Stimulated activated CD8-positive, alpha-beta memory T cell treated with anti-CD3 and anti-CD28 coated beads, Interleukin-4, amount 100 ng/mL, for 48 hours (primary cell): ENCODE results near the gene MKKS.
"Not testable (repeated sequence)": the region's sequence is repeated elsewhere in the genome, so short reads cannot be mapped to it uniquely, and the experiment has no call there.

Experiments used
- DNase-seq: peaks from one replicate; pipeline ENCODE4 v3.0.0-alpha.2; 2020

MKKS gene

GRCh38 chr20:10448270-10449156 is 14.5 kb upstream of the MKKS start:
- no peak for DNase-seq

- peak; percentile 53 for DNase-seq
Observed at GRCh38 chr20:10447028-10447427, 13.0 kb upstream of the MKKS start.

- DNase-seq: no peak
Observed at GRCh38 chr20:10445758-10446157, 11.7 kb upstream of the MKKS start.

GRCh38 chr20:10443936-10444335 is 9.9 kb upstream of the MKKS start:
- DNase-seq: no peak

GRCh38 chr20:10438217-10438616 is 4.2 kb upstream of the MKKS start:
- no peak for DNase-seq

GRCh38 chr20:10436053-10436699 is 2.2 kb upstream of the MKKS start:
- no peak for DNase-seq

GRCh38 chr20:10434832-10435812 is 1.1 kb upstream of the MKKS start, which contains the start of gene SLX4IP:
Gene SLX4IP, plus strand, starts transcription at chr20:10435305. Its CDS starts 22,900 bp downstream, at chr20:10458205.
- peak; percentile 85 for DNase-seq

- peak; percentile 78 for DNase-seq
Observed at GRCh38 chr20:10434467-10434831, 427 bp upstream of the MKKS start.

GRCh38 chr20:10433014-10433622 is 904 bp downstream of the MKKS start:
- no peak for DNase-seq

GRCh38 chr20:10432079-10432478 is 1.9 kb downstream of the MKKS start:
- no peak for DNase-seq

- no peak for DNase-seq
Observed at GRCh38 chr20:10430704-10431103, 3.3 kb downstream of the MKKS start.

GRCh38 chr20:10430000-10430466 is 4.0 kb downstream of the MKKS start:
- DNase-seq: no peak

GRCh38 chr20:10429443-10429981 is 4.5 kb downstream of the MKKS start:
- no peak for DNase-seq

GRCh38 chr20:10428008-10428407 is 6.0 kb downstream of the MKKS start:
- DNase-seq: no peak

GRCh38 chr20:10427060-10427692 is 6.8 kb downstream of the MKKS start:
- peak; percentile 63 for DNase-seq

- DNase-seq: no peak
Observed at GRCh38 chr20:10423735-10424134, 10.3 kb downstream of the MKKS start.

GRCh38 chr20:10419550-10420133 is 14.4 kb downstream of the MKKS start:
- DNase-seq: no peak

GRCh38 chr20:10417218-10417617 is 16.8 kb downstream of the MKKS start:
- DNase-seq: not testable (repeated sequence)

- no peak for DNase-seq
Observed at GRCh38 chr20:10415013-10415650, 18.9 kb downstream of the MKKS start.

GRCh38 chr20:10412591-10413408 is 21.2 kb downstream of the MKKS start:
- no peak for DNase-seq
